Epithelial cell of umbilical artery (primary cell): ENCODE results near the gene HTN3. TPM values are rescaled to one million over a fixed set of nuclear protein-coding genes. Genes with fewer than 3 reads are reported as not detected.

Source experiments
- total RNA-seq: library from RNA; depleted of rRNA; stranded (reverse); fragments of >200 nt; gene quantifications from 2 replicates; pipeline ENCODE4 v1.2.3, GENCODE V29; 2014

The HTN3 gene
- not detected in 2 replicates for total RNA-seq

GRCh38 chr4:70028159-70028558, at the start of gene HTN3:
Gene HTN3 (plus strand): TSS chr4:70028459. CDS start chr4:70030741, 2,282 bp downstream.

GRCh38 chr4:69995526-69996016, 32.7 kb upstream of the HTN3 start, which contains the start of gene STATH:
Gene STATH (plus strand): TSS chr4:69995966. CDS start chr4:69998438, 2,472 bp downstream.

GRCh38 chr4:70050138-70050537, 21.9 kb downstream of the HTN3 start, which contains the start of gene HTN1:
Gene HTN1 (plus strand): TSS chr4:70050438. CDS start chr4:70053077, 2,639 bp downstream.

Other genes with a start within 250 kb of the HTN3 start
- 28.9 and 555 TPM in 2 replicates for gene SULT1E1, start 168.3 kb upstream of the HTN3 start, total RNA-seq
- 0.30 and 0.32 TPM in 2 replicates for gene CSN1S1, start 97.4 kb upstream of the HTN3 start, total RNA-seq
- not detected in 2 replicates for gene CSN2, start 62.7 kb upstream of the HTN3 start, total RNA-seq
- not detected in 2 replicates for gene STATH, start 32.5 kb upstream of the HTN3 start, total RNA-seq
- not detected in 2 replicates for gene HTN1, start 22.0 kb downstream of the HTN3 start, total RNA-seq
- gene PRR27, start 125.8 kb downstream of the HTN3 start, total RNA-seq = not detected in 2 replicates
- gene ODAM, start 167.3 kb downstream of the HTN3 start, total RNA-seq = not detected in 2 replicates
- not detected in 2 replicates for gene FDCSP, start 197.7 kb downstream of the HTN3 start, total RNA-seq
- not detected in 2 replicates for gene CSN3, start 214.1 kb downstream of the HTN3 start, total RNA-seq